B cell (primary cell): Measurements from ENCODE around the gene RPL37A. TPM values are rescaled to one million over a fixed set of nuclear protein-coding genes. Genes with fewer than 3 reads are reported as not detected.

Experiments
- ATAC-seq: fragments of 200-7000 bp; cut with Tn5 transposase; one replicate; pipeline ENCODE4 v1.10.0; 2021; ENCODE audit warnings: low read depth, mild to moderate bottlenecking, moderate number of reproducible peaks, moderate library complexity
- CTCF ChIA-PET: fragments of 350-600 bp; sonication (Branson Sonifier 250); formaldehyde crosslinking; loops from one replicate; lab custom pipeline; 2021; ENCODE audit warnings: antibody characterized with exemption, inconsistent platforms; lab: Charles Lee
- POLR2A ChIA-PET: fragments of 350-600 bp; sonication (Branson Sonifier 250); formaldehyde crosslinking; loops from one replicate; lab custom pipeline; 2021; ENCODE audit warnings: antibody characterized with exemption; lab: Charles Lee
- DNase-seq: peaks from one replicate; pipeline ENCODE4 v3.0.0; 2013
- H2AFZ ChIP-seq: 2 replicates; pipeline ENCODE4 v1.6.1; 2012; ENCODE audit warnings: mild to moderate bottlenecking, low read depth, low read length; ENCODE audit not compliant: insufficient read depth, poor library complexity, severe bottlenecking
- H3K27ac ChIP-seq, 2 donors: 1 replicate in 1 of 2; 2 replicates in 1 of 2; pipeline ENCODE4 v1.5.1; 2012 to 2013; ENCODE audit warnings: low read length in 2 of 2, mild to moderate bottlenecking in 2 of 2, moderate library complexity in 1 of 2
- H3K27me3 ChIP-seq, 4 experiments: fragments of 200-600 bp in 1 of 4; sonication (generic) in 1 of 4; replicated peaks in 1 of 4; 1 replicate in 2 of 4; 2 replicates in 2 of 4; pipeline versions ENCODE4 v1.6.1 to v1.7.0; 2013 to 2016; ENCODE audit warnings: low read length in 3 of 4, mild to moderate bottlenecking in 2 of 4, mixed read lengths in 1 of 4, moderate library complexity in 1 of 4; ENCODE audit not compliant: insufficient read depth in 4 of 4, control insufficient read depth in 3 of 4; ENCODE audit errors: control extremely low read depth in 1 of 4
- H3K36me3 ChIP-seq, 2 experiments: replicated peaks in 1 of 2; 1 replicate in 1 of 2; 2 replicates in 1 of 2; pipeline versions ENCODE4 v1.6.1 to v1.7.1; 2013; ENCODE audit warnings: low read length in 1 of 2; ENCODE audit not compliant: insufficient read depth in 2 of 2, control insufficient read depth in 1 of 2; ENCODE audit errors: control extremely low read depth in 1 of 2, extremely low read depth in 1 of 2
- H3K4me1 ChIP-seq, 2 donors: fragments of 200-600 bp in 1 of 2; sonication (generic) in 1 of 2; 1 replicate in 1 of 2; 2 replicates in 1 of 2; pipeline versions ENCODE4 v1.5.1 to v1.6.1; 2013 to 2017; ENCODE audit warnings: low read length in 2 of 2; ENCODE audit not compliant: control insufficient read depth in 2 of 2, insufficient read depth in 2 of 2
- H3K4me2 ChIP-seq: replicated peaks from 2 replicates; pipeline ENCODE3; 2012; ENCODE audit warnings: mild to moderate bottlenecking, low read depth, low read length; ENCODE audit not compliant: poor library complexity, severe bottlenecking
- H3K4me3 ChIP-seq, 5 experiments: fragments of 200-600 bp in 1 of 5; sonication (generic) in 1 of 5; 1 replicate in 3 of 5; 2 replicates in 2 of 5; pipeline versions ENCODE4 v1.5.1 to v1.7.0; 2011 to 2016; ENCODE audit warnings: low read length in 4 of 5, mild to moderate bottlenecking in 4 of 5, low read depth in 2 of 5, control low read depth in 1 of 5, moderate library complexity in 1 of 5; ENCODE audit not compliant: insufficient read depth in 1 of 5; ENCODE audit errors: control extremely low read depth in 1 of 5, extremely low read depth in 1 of 5
- H3K79me2 ChIP-seq: fragments of 200-600 bp; sonication (generic); one replicate; pipeline ENCODE4 v1.6.0; 2016; ENCODE audit warnings: low read length; ENCODE audit not compliant: control insufficient read depth, insufficient read depth
- H3K9ac ChIP-seq: fragments of 200-600 bp; sonication (generic); 2 replicates; pipeline ENCODE4 v1.6.1; 2017; ENCODE audit warnings: mild to moderate bottlenecking, low read length, moderate library complexity
- H3K9me3 ChIP-seq, 3 donors: one replicate each; pipeline versions ENCODE4 v1.6.1 to v1.7.1; 2013; ENCODE audit warnings: low read length in 2 of 3; ENCODE audit not compliant: control insufficient read depth in 2 of 3, insufficient read depth in 1 of 3; ENCODE audit errors: control extremely low read depth in 1 of 3
- H4K20me1 ChIP-seq: 2 replicates; pipeline ENCODE4 v1.6.0; 2012; ENCODE audit warnings: mild to moderate bottlenecking, low read length; ENCODE audit not compliant: insufficient read depth, control insufficient read depth, poor library complexity, severe bottlenecking
- H3K27ac Mint-ChIP-seq: one replicate; pipeline ENCODE4 v1.8.0; 2021; ENCODE audit warnings: mixed read lengths
- H3K27me3 Mint-ChIP-seq: one replicate; pipeline ENCODE4 v1.8.0; 2021; ENCODE audit warnings: mixed read lengths
- H3K4me1 Mint-ChIP-seq: one replicate; pipeline ENCODE4 v1.8.0; 2021; ENCODE audit warnings: mixed read lengths
- H3K4me3 Mint-ChIP-seq: one replicate; pipeline ENCODE4 v1.8.0; 2021; ENCODE audit warnings: mixed read lengths
- H3K9me3 Mint-ChIP-seq: one replicate; pipeline ENCODE4 v1.8.0; 2022; ENCODE audit warnings: mixed read lengths; ENCODE audit not compliant: insufficient read depth
- CTCF ChIP-seq: fragments of 200-600 bp; IDR thresholded peaks from one replicate; pipeline ENCODE4 v1.8.0; 2022; ENCODE audit warnings: antibody characterized with exemption, mild to moderate bottlenecking
- EZH2 ChIP-seq: IDR thresholded peaks from 2 replicates; pipeline ENCODE4 v1.6.1; 2012; ENCODE audit warnings: borderline replicate concordance, low read depth, mild to moderate bottlenecking, moderate library complexity, low read length; ENCODE audit not compliant: insufficient read depth, poor library complexity, severe bottlenecking
- WGBS: methylation state at CpG from one replicate; pipeline ENCODE4 v1.1.5; 2013; ENCODE audit warnings: missing lambda C conversion rate; ENCODE audit not compliant: insufficient coverage; 5-methylcytosine and 5-hydroxymethylcytosine counted together
- intact Hi-C: fragments of 100-400 bp; cut with micrococcal nuclease; formaldehyde crosslinking; loops from one replicate; pipeline ENCODE4 v1.10.0; 2022
- polyA plus RNA-seq: library from polyadenylated mRNA; depleted of rRNA; stranded (reverse); fragments of >200 nt; gene quantifications from 2 replicates; pipeline ENCODE4 v1.2.3, GENCODE V29; 2012
- total RNA-seq, 2 donors: library from RNA; stranded (reverse); fragments of 120-200 nt in 1 of 2; gene quantifications; 1 replicate in 1 of 2; 2 replicates in 1 of 2; pipeline versions ENCODE4 v1.2.3 to v1.2.4, GENCODE V29; 2013 to 2022

RPL37A gene
- total and polyA plus RNA-seq, 2 donors (not counting 1 experiment from before 2014, with no cell fraction given): 1,571 to 3,456 TPM

GRCh38 chr2:216545359-216545758 is 46.7 kb downstream of the RPL37A start:
- Histone ChIP-seq H3K27me3 (peaks cover 0 to 21% (median 1%) of the 10 kb centered on the region in 4 experiments), H3K4me3 (no peak overlapping the region), H3K9ac (no peak overlapping the region), H3K9me3 (no peaks in the 10 kb centered on the region), H3K4me2 (no peak overlapping the region), H2AFZ (no peak overlapping the region), H3K79me2 (no peaks in the 10 kb centered on the region), H4K20me1 (no peaks in the 10 kb centered on the region), H3K4me1 (no peaks in the 10 kb centered on the region), H3K27ac (no peak overlapping the region), H3K36me3 (no peaks in the 10 kb centered on the region)
- WGBS: 12% methylated on average over 4 of the region's 4 CpGs
- Mint-ChIP-seq H3K27ac (no peak overlapping the region), H3K4me1 (no peaks in the 10 kb centered on the region), H3K9me3 (no peaks in the 10 kb centered on the region), H3K4me3 (no peak overlapping the region), H3K27me3 (peaks cover 41% of the 10 kb centered on the region)
- no peak for DNase-seq
- ATAC-seq: no peak
- ChIA-PET CTCF (no interaction called here), POLR2A (no interaction called here)
- TF ChIP-seq EZH2 (no peak), CTCF (no peak)
- intact Hi-C loops: no loop called here

GRCh38 chr2:216546241-216546640 is 47.6 kb downstream of the RPL37A start:
- Histone ChIP-seq H3K9ac (no peak overlapping the region), H2AFZ (no peak overlapping the region), H3K4me2 (no peak overlapping the region), H3K4me1 (no peaks in the 10 kb centered on the region), H4K20me1 (no peaks in the 10 kb centered on the region), H3K9me3 (no peaks in the 10 kb centered on the region), H3K36me3 (no peaks in the 10 kb centered on the region), H3K27ac (no peak overlapping the region), H3K79me2 (no peaks in the 10 kb centered on the region), H3K27me3 (peaks cover 0 to 21% (median 1%) of the 10 kb centered on the region in 4 experiments), H3K4me3 (no peak overlapping the region)
- no peak overlapping the region for H3K4me3 Mint-ChIP-seq
- DNase-seq (no peak), ATAC-seq (no peak)
- H3K27me3 Mint-ChIP-seq: peaks cover 43% of the 10 kb centered on the region
- H3K9me3 Mint-ChIP-seq: no peaks in the 10 kb centered on the region
- ChIA-PET CTCF (no interaction called here), POLR2A (no interaction called here)
- no peaks in the 10 kb centered on the region for H3K4me1 Mint-ChIP-seq
- TF ChIP-seq EZH2: no peak
- TF ChIP-seq CTCF: no peak
- WGBS: 100% methylated on average over 1 of the region's 3 CpGs
- no peak overlapping the region for H3K27ac Mint-ChIP-seq
- intact Hi-C loops: no loop called here
